Liver (tissue), 9 donors: ENCODE results near the gene GATD1. TPM values are rescaled to one million over a fixed set of nuclear protein-coding genes. Genes with fewer than 3 reads are reported as not detected.

Source experiments
- DNase-seq: peaks from one replicate; pipeline ENCODE4 v3.0.0-alpha.2; 2017; ENCODE audit warnings: low spot score
- H3K27ac ChIP-seq, 2 donors: one replicate each; pipeline ENCODE4 v1.7.0; 2013; ENCODE audit warnings: inconsistent platforms in 2 of 2, low read length in 2 of 2, control low read depth in 1 of 2, low read depth in 1 of 2, mild to moderate bottlenecking in 1 of 2
- H3K27me3 ChIP-seq, 4 donors: one replicate each; pipeline versions ENCODE4 v1.6.1 to v1.7.0; 2013; ENCODE audit warnings: low read length in 3 of 4, inconsistent platforms in 1 of 4, mild to moderate bottlenecking in 1 of 4, moderate library complexity in 1 of 4; ENCODE audit not compliant: control insufficient read depth in 4 of 4, insufficient read depth in 4 of 4
- H3K36me3 ChIP-seq, 4 donors: one replicate each; pipeline versions ENCODE4 v1.6.1 to v1.7.0; 2013; ENCODE audit warnings: low read length in 3 of 4, mild to moderate bottlenecking in 3 of 4, low read depth in 1 of 4, moderate library complexity in 1 of 4; ENCODE audit not compliant: control insufficient read depth in 4 of 4, insufficient read depth in 3 of 4
- H3K4me1 ChIP-seq, 4 donors: one replicate each; pipeline versions ENCODE4 v1.6.1 to v1.7.0; 2013; ENCODE audit warnings: low read length in 3 of 4, mild to moderate bottlenecking in 3 of 4, moderate library complexity in 1 of 4; ENCODE audit not compliant: control insufficient read depth in 4 of 4, insufficient read depth in 4 of 4
- H3K4me3 ChIP-seq, 3 donors: one replicate each; pipeline versions ENCODE4 v1.6.1 to v1.7.0; 2013; ENCODE audit warnings: low read length in 3 of 3, control low read depth in 1 of 3, low read depth in 1 of 3, mild to moderate bottlenecking in 1 of 3
- H3K9ac ChIP-seq, 2 donors: one replicate each; pipeline ENCODE4 v1.7.0; 2013; ENCODE audit warnings: low read length in 2 of 2, mild to moderate bottlenecking in 2 of 2, moderate library complexity in 2 of 2, control low read depth in 1 of 2, low read depth in 1 of 2
- H3K9me3 ChIP-seq, 4 donors: one replicate each; pipeline versions ENCODE4 v1.6.1 to v1.7.0; 2013; ENCODE audit warnings: low read length in 3 of 4; ENCODE audit not compliant: control insufficient read depth in 4 of 4
- EGR1 ChIP-seq, 2 donors: IDR thresholded peaks; 2 replicates each; pipeline ENCODE4 v1.6.1; 2016 to 2018; ENCODE audit warnings: antibody characterized with exemption in 2 of 2, low read depth in 2 of 2
- FOXA1 ChIP-seq: IDR thresholded peaks from 2 replicates; pipeline ENCODE4 v1.6.1; 2016; ENCODE audit warnings: antibody characterized with exemption
- FOXA2 ChIP-seq: IDR thresholded peaks from 2 replicates; pipeline ENCODE4 v1.6.1; 2016; ENCODE audit warnings: antibody characterized with exemption
- GABPA ChIP-seq, 2 donors: IDR thresholded peaks in 1 of 2; conservative IDR thresholded peaks in 1 of 2; 2 replicates each; pipeline ENCODE4 v1.6.1; 2016; ENCODE audit warnings: antibody characterized with exemption in 2 of 2, mild to moderate bottlenecking in 1 of 2, moderate library complexity in 1 of 2
- HNF4A ChIP-seq, 2 donors: conservative IDR thresholded peaks; 2 replicates each; pipeline ENCODE4 v1.6.1; 2016; ENCODE audit warnings: antibody characterized with exemption in 2 of 2, mild to moderate bottlenecking in 2 of 2
- HNF4G ChIP-seq: IDR thresholded peaks from 2 replicates; pipeline ENCODE4 v1.6.1; 2016; ENCODE audit warnings: antibody characterized with exemption
- JUND ChIP-seq, 2 donors: IDR thresholded peaks; 2 replicates each; pipeline ENCODE4 v1.6.1; 2016; ENCODE audit warnings: antibody characterized with exemption in 2 of 2
- NR2F2 ChIP-seq: IDR thresholded peaks from 2 replicates; pipeline ENCODE4 v1.6.1; 2016; ENCODE audit warnings: antibody characterized with exemption
- RXRA ChIP-seq, 2 donors: IDR thresholded peaks; 2 replicates each; pipeline ENCODE4 v1.6.1; 2017 to 2018; ENCODE audit warnings: antibody characterized with exemption in 2 of 2, mild to moderate bottlenecking in 1 of 2
- SP1 ChIP-seq: IDR thresholded peaks from 2 replicates; pipeline ENCODE4 v1.6.1; 2018; ENCODE audit warnings: antibody characterized with exemption, mild to moderate bottlenecking
- TAF1 ChIP-seq: conservative IDR thresholded peaks from 2 replicates; pipeline ENCODE4 v1.6.1; 2016; ENCODE audit warnings: antibody characterized with exemption, mild to moderate bottlenecking
- YY1 ChIP-seq: IDR thresholded peaks from 2 replicates; pipeline ENCODE4 v1.6.1; 2016; ENCODE audit warnings: antibody characterized with exemption, mild to moderate bottlenecking
- WGBS: extraction: QIAGEN DNeasy Blood & Tissue Kit; methylation state at CpG from one replicate; pipeline ENCODE4 v1.1.7; 2013; 5-methylcytosine and 5-hydroxymethylcytosine counted together
- polyA plus RNA-seq, 2 donors: library from polyadenylated mRNA; stranded (reverse) in 1 of 2; unstranded in 1 of 2; fragments of 200-250 nt in 1 of 2; fragments of >200 nt in 1 of 2; fragmentation: Nextera tagmentation in 1 of 2; extraction: Ambion mirVana in 1 of 2; gene quantifications; one replicate each; pipeline versions ENCODE4 v1.2.1 to v1.2.3, GENCODE V29; 2013 to 2015
- total RNA-seq, 2 donors: library from RNA; depleted of rRNA; stranded (reverse); fragments of >200 nt; gene quantifications; one replicate each; pipeline ENCODE4 v1.2.3, GENCODE V29; 2014
- TF ChIP-seq, protein P1 (sequence below): IDR thresholded peaks from 2 replicates; pipeline ENCODE4 v1.6.1; 2016; ENCODE audit warnings: antibody characterized with exemption
- TF ChIP-seq, protein P2 (sequence below): IDR thresholded peaks from 2 replicates; pipeline ENCODE4 v1.6.1; 2016; ENCODE audit warnings: antibody characterized with exemption, mild to moderate bottlenecking
- TF ChIP-seq, protein P3 (sequence below): IDR thresholded peaks from 2 replicates; pipeline ENCODE4 v1.6.1; 2016; ENCODE audit warnings: antibody characterized with exemption
- TF ChIP-seq, protein P4 (sequence below): fragments of 150-350 bp; IDR thresholded peaks from 2 replicates; pipeline ENCODE4 v1.5.1; 2017; ENCODE audit warnings: improper control_type of control experiment, low read depth, low read length; ENCODE audit not compliant: missing input control
- TF ChIP-seq, protein P5 (sequence below): IDR thresholded peaks from 2 replicates; pipeline ENCODE4 v1.6.1; 2016; ENCODE audit warnings: antibody characterized with exemption
- donor health status: healthy.
- donor health status: healthy.
- donor health status: healthy.
- donor health status: healthy.
- donor health status: healthy.

The GATD1 gene
- total and polyA plus RNA-seq, 4 donors, result 22.7 to 37.2 (median 24.6) TPM

DNA sequence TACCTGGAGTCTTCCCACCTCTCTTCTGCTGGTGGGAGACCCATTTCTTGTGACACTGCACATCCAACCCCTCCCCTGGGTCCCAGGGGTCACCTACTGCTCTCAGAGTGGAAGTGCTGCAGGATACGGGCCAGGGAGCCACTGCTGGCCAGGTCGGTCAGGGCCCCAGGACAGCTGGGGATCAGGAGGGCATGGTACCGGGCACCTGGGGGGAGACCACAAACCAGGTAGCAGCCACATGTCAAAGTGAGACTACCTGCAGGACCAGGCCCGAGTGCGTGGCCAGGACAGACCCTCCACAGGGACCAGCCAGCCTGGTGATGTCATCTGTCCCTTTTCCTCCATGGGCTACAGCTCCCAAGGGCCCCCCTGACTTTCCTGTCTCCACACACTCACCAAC, 3.9 kb downstream of the GATD1 start:
- H3K4me1 ChIP-seq, result peaks cover 7 to 22% (median 12%) of the 10 kb centered on the region in 4 donors
- H3K36me3 ChIP-seq, result peaks cover 5 to 25% (median 12%) of the 10 kb centered on the region in 4 donors

DNA sequence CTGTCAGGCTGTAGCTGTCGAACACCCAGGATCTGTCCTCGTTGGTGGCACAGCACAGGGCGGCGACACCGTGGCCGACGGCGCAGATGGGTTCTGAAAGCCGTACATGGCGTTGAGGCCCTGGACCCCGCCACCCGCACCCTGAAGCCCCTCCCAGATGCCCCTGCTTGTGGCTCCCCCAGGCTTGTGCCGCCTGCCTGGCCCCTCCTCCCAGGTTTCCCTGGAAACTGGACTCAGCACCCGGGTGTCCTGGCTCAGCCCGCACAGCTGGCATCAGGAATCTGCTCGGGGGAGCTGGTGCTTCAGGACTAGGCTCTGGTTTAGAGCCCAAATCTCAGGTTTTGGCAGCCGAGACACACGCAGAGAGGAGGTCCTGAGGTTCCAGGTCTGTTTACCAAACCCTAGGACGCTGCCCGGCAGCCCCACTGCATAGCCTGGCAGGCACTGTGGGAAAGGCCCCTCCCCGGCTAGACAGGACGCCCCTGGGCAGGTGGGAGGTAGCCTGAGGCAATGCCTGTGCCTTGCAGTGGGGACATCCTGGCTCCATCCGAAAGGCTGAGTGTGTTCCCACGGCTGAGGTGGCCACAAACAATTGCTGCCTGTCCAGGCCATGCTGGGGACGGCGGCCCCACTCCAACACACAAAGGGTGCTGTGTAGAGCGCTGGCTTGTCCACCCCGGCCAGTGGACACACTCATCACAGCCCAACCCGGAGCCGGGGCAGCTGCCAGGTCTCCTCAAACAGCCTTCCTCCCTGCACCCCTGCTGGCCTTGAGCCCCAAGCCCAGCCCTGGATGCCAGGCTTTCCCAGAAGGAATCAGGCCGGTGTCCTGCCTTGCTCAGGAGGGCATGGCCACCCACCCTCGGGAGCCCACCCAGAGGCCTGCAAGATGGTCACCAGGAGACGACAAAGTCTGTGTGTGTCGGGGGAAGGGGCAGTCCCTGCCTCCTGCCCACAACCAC, 4.6 kb downstream of the GATD1 start:
- no peak for DNase-seq
- Histone ChIP-seq H3K36me3 (peaks cover 5 to 25% (median 12%) of the 10 kb centered on the region in 4 donors), H3K9ac (no peak overlapping the region), H3K27me3 (no peaks in the 10 kb centered on the region), H3K27ac (no peak overlapping the region), H3K4me1 (peaks cover 5 to 15% (median 8%) of the 10 kb centered on the region in 4 donors), H3K9me3 (no peaks in the 10 kb centered on the region), H3K4me3 (no peak overlapping the region)
- WGBS, result 90% methylated on average over 34 of the region's 34 CpGs
- TF ChIP-seq EGR1 (IDR thresholded peaks at IDR 0.05; ENCODE audit: low read depth in 2 of 2) (no peak), FOXA2 (no peak), NR2F2 (no peak), TAF1 (no peak), YY1 (no peak), RXRA (IDR thresholded peaks at IDR 0.05) (no peak), JUND (IDR thresholded peaks at IDR 0.05) (no peak)
- TF ChIP-seq, protein P1, sequence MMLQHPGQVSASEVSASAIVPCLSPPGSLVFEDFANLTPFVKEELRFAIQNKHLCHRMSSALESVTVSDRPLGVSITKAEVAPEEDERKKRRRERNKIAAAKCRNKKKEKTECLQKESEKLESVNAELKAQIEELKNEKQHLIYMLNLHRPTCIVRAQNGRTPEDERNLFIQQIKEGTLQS, result no peak
- TF ChIP-seq, protein P2, sequence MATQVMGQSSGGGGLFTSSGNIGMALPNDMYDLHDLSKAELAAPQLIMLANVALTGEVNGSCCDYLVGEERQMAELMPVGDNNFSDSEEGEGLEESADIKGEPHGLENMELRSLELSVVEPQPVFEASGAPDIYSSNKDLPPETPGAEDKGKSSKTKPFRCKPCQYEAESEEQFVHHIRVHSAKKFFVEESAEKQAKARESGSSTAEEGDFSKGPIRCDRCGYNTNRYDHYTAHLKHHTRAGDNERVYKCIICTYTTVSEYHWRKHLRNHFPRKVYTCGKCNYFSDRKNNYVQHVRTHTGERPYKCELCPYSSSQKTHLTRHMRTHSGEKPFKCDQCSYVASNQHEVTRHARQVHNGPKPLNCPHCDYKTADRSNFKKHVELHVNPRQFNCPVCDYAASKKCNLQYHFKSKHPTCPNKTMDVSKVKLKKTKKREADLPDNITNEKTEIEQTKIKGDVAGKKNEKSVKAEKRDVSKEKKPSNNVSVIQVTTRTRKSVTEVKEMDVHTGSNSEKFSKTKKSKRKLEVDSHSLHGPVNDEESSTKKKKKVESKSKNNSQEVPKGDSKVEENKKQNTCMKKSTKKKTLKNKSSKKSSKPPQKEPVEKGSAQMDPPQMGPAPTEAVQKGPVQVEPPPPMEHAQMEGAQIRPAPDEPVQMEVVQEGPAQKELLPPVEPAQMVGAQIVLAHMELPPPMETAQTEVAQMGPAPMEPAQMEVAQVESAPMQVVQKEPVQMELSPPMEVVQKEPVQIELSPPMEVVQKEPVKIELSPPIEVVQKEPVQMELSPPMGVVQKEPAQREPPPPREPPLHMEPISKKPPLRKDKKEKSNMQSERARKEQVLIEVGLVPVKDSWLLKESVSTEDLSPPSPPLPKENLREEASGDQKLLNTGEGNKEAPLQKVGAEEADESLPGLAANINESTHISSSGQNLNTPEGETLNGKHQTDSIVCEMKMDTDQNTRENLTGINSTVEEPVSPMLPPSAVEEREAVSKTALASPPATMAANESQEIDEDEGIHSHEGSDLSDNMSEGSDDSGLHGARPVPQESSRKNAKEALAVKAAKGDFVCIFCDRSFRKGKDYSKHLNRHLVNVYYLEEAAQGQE, result no peak
- TF ChIP-seq, protein P3, sequence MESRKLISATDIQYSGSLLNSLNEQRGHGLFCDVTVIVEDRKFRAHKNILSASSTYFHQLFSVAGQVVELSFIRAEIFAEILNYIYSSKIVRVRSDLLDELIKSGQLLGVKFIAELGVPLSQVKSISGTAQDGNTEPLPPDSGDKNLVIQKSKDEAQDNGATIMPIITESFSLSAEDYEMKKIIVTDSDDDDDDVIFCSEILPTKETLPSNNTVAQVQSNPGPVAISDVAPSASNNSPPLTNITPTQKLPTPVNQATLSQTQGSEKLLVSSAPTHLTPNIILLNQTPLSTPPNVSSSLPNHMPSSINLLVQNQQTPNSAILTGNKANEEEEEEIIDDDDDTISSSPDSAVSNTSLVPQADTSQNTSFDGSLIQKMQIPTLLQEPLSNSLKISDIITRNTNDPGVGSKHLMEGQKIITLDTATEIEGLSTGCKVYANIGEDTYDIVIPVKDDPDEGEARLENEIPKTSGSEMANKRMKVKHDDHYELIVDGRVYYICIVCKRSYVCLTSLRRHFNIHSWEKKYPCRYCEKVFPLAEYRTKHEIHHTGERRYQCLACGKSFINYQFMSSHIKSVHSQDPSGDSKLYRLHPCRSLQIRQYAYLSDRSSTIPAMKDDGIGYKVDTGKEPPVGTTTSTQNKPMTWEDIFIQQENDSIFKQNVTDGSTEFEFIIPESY, result no peak

More for the DNA sequence above, 3.9 kb downstream of the GATD1 start:
- Histone ChIP-seq H3K9me3 (no peaks in the 10 kb centered on the region), H3K27ac (no peak overlapping the region), H3K4me3 (no peak overlapping the region), H3K9ac (no peak overlapping the region), H3K27me3 (no peaks in the 10 kb centered on the region)
- no peak for DNase-seq
- 93% methylated on average over 5 of the region's 5 CpGs for WGBS
- TF ChIP-seq RXRA (IDR thresholded peaks at IDR 0.05) (no peak), EGR1 (IDR thresholded peaks at IDR 0.05; ENCODE audit: low read depth in 2 of 2) (no peak), JUND (IDR thresholded peaks at IDR 0.05) (no peak), HNF4G (no peak), SP1 (no peak), GABPA (IDR thresholded peaks at IDR 0.05 in 1 of 2, conservative IDR thresholded peaks at IDR 0.05 in 1 of 2) (no peak), FOXA1 (no peak), YY1 (no peak), TAF1 (no peak), FOXA2 (no peak), HNF4A (conservative IDR thresholded peaks at IDR 0.05) (no peak)
- TF ChIP-seq, protein P4, sequence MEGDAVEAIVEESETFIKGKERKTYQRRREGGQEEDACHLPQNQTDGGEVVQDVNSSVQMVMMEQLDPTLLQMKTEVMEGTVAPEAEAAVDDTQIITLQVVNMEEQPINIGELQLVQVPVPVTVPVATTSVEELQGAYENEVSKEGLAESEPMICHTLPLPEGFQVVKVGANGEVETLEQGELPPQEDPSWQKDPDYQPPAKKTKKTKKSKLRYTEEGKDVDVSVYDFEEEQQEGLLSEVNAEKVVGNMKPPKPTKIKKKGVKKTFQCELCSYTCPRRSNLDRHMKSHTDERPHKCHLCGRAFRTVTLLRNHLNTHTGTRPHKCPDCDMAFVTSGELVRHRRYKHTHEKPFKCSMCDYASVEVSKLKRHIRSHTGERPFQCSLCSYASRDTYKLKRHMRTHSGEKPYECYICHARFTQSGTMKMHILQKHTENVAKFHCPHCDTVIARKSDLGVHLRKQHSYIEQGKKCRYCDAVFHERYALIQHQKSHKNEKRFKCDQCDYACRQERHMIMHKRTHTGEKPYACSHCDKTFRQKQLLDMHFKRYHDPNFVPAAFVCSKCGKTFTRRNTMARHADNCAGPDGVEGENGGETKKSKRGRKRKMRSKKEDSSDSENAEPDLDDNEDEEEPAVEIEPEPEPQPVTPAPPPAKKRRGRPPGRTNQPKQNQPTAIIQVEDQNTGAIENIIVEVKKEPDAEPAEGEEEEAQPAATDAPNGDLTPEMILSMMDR, result no peak
- TF ChIP-seq, protein P5, sequence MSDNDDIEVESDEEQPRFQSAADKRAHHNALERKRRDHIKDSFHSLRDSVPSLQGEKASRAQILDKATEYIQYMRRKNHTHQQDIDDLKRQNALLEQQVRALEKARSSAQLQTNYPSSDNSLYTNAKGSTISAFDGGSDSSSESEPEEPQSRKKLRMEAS, result no peak
- TF ChIP-seq, protein P2, result no peak
